Breast epithelium (tissue), 3 donors: Measurements from ENCODE around the gene SLC6A3.

ENCODE experiments used
- POLR2A ChIP-seq: fragments of 450-650 bp; IDR thresholded peaks from one replicate; pipeline ENCODE4 v1.6.1; 2016; ENCODE audit warnings: antibody characterized with exemption, mild to moderate bottlenecking, moderate library complexity
- TF ChIP-seq, protein P1 (sequence below), 3 donors: fragments of 450-650 bp; IDR thresholded peaks; one replicate each; pipeline ENCODE4 v1.5.1; 2016 to 2017; ENCODE audit warnings: antibody characterized with exemption in 3 of 3, mild to moderate bottlenecking in 3 of 3, moderate library complexity in 3 of 3

DNA sequence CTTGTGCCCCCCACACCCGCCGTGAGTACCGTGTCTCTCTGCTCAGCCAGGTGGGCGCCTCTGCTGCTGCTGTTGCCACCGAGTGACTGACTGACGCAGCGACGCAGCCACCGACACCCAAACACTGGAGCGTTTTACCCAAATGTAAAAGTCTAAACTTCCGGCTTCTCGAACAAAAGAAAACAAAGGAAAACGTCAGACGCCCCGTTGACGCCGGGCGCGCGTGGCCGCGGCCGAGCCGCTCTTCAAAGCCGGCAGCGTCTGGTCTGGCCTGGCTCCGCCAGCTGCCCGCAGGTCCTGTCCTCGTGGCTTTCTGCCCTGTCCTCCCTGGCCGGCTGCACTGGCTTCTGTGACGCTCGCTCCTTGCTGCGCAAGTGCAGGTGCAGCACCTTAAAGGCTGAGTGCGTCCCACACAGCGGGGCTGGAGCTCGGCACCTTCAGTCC is 58.9 kb downstream of the SLC6A3 start:
- TF ChIP-seq, protein P1, sequence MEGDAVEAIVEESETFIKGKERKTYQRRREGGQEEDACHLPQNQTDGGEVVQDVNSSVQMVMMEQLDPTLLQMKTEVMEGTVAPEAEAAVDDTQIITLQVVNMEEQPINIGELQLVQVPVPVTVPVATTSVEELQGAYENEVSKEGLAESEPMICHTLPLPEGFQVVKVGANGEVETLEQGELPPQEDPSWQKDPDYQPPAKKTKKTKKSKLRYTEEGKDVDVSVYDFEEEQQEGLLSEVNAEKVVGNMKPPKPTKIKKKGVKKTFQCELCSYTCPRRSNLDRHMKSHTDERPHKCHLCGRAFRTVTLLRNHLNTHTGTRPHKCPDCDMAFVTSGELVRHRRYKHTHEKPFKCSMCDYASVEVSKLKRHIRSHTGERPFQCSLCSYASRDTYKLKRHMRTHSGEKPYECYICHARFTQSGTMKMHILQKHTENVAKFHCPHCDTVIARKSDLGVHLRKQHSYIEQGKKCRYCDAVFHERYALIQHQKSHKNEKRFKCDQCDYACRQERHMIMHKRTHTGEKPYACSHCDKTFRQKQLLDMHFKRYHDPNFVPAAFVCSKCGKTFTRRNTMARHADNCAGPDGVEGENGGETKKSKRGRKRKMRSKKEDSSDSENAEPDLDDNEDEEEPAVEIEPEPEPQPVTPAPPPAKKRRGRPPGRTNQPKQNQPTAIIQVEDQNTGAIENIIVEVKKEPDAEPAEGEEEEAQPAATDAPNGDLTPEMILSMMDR (IDR thresholded peaks at IDR 0.05): no peak
- no peak for TF ChIP-seq POLR2A
